Suprapubic skin (tissue), 4 donors: ENCODE results near the gene PARP8. TPM values are rescaled to one million over a fixed set of nuclear protein-coding genes. Genes with fewer than 3 reads are reported as not detected.
"Not testable (repeated sequence)": the region's sequence is repeated elsewhere in the genome, so short reads cannot be mapped to it uniquely, and the experiment has no call there.

ENCODE experiments used
- DNase-seq, 2 donors: peaks; one replicate each; pipeline ENCODE4 v3.0.0-alpha.2; 2019; ENCODE audit warnings: low spot score in 2 of 2
- H3K27ac ChIP-seq: fragments of 200-600 bp; sonication (generic); one replicate; pipeline ENCODE4 v1.5.1; 2019
- H3K27me3 ChIP-seq: fragments of 200-600 bp; sonication (generic); one replicate; pipeline ENCODE4 v1.5.1; 2019
- H3K36me3 ChIP-seq: fragments of 200-600 bp; sonication (generic); one replicate; pipeline ENCODE4 v1.5.1; 2019
- H3K4me1 ChIP-seq: fragments of 200-600 bp; sonication (generic); one replicate; pipeline ENCODE4 v1.5.1; 2019
- H3K4me3 ChIP-seq: fragments of 200-600 bp; sonication (generic); one replicate; pipeline ENCODE4 v1.5.1; 2019; ENCODE audit warnings: mild to moderate bottlenecking
- H3K9me3 ChIP-seq: fragments of 200-600 bp; sonication (generic); one replicate; pipeline ENCODE4 v1.5.1; 2019
- CTCF ChIP-seq, 2 donors: fragments of 200-600 bp in 1 of 2; fragments of 450-650 bp in 1 of 2; sonication (generic) in 1 of 2; IDR thresholded peaks; one replicate each; pipeline ENCODE4 v1.5.1; 2016 to 2019; ENCODE audit warnings: antibody characterized with exemption in 2 of 2, mild to moderate bottlenecking in 1 of 2, moderate library complexity in 1 of 2
- EP300 ChIP-seq: sonication (generic); formaldehyde crosslinking; IDR thresholded peaks from one replicate; pipeline ENCODE4 v1.6.1; 2017; ENCODE audit warnings: antibody characterized with exemption
- POLR2A ChIP-seq, 2 donors: fragments of 450-650 bp; IDR thresholded peaks; one replicate each; pipeline ENCODE4 v1.6.1; 2017; ENCODE audit warnings: antibody characterized with exemption in 2 of 2, mild to moderate bottlenecking in 2 of 2, moderate library complexity in 2 of 2
- POLR2AphosphoS5 ChIP-seq, 3 donors: sonication (generic); formaldehyde crosslinking; IDR thresholded peaks; one replicate each; pipeline ENCODE4 v1.6.1; 2017; ENCODE audit warnings: antibody characterized with exemption in 3 of 3
- WGBS: methylation state at CpG from one replicate; pipeline ENCODE4 v1.1.5; 2018; 5-methylcytosine and 5-hydroxymethylcytosine counted together
- total RNA-seq, 4 donors: library from RNA; depleted of rRNA; stranded (reverse); fragments of >200 nt; gene quantifications; one replicate each; pipeline ENCODE4 v1.1.0, GENCODE V29; 2016

Gene PARP8
- total RNA-seq, 4 donors from 2014 or later, result 9.7 to 18.0 (median 13.2) TPM

- H3K27me3 ChIP-seq, result no peaks in the 10 kb centered on the region
- no peak for TF ChIP-seq POLR2A (IDR thresholded peaks at IDR 0.05)
- TF ChIP-seq POLR2AphosphoS5 (IDR thresholded peaks at IDR 0.05), result no peak
- no peak for TF ChIP-seq CTCF (IDR thresholded peaks at IDR 0.05)
- no peak for TF ChIP-seq EP300
- peak; percentile 76 to 82 for DNase-seq
- no peaks in the 10 kb centered on the region for H3K36me3 ChIP-seq
- WGBS, result under 1% methylated on average over 42 of the region's 46 CpGs
- H3K27ac ChIP-seq, result peak overlapping the region; percentile 88
- H3K4me1 ChIP-seq, result peaks cover 26% of the 10 kb centered on the region
- H3K4me3 ChIP-seq, result peak overlapping the region; percentile 99
- no peaks in the 10 kb centered on the region for H3K9me3 ChIP-seq
Observed at GRCh38 chr5:50667653-50668595, 1.5 kb downstream of the PARP8 start.

- H3K27me3 ChIP-seq, DNase-seq, H3K36me3 ChIP-seq, H3K9me3 ChIP-seq: not testable (repeated sequence)
- Histone ChIP-seq H3K4me3 (peak overlapping the region; percentile 99), H3K27ac (peak overlapping the region; percentile 88), H3K4me1 (peaks cover 26% of the 10 kb centered on the region)
- WGBS, result 37% methylated on average over 1 of the region's 1 CpG
Observed at GRCh38 chr5:50668636-50669035, 2.2 kb downstream of the PARP8 start.

- H3K4me3 ChIP-seq, result no peak overlapping the region
- no peaks in the 10 kb centered on the region for H3K9me3 ChIP-seq
- 73% methylated on average over 2 of the region's 2 CpGs for WGBS
- H3K4me1 ChIP-seq, result peaks cover 11% of the 10 kb centered on the region
- H3K36me3 ChIP-seq, result no peaks in the 10 kb centered on the region
- no peak overlapping the region for H3K27ac ChIP-seq
- no peak for DNase-seq
- H3K27me3 ChIP-seq, result no peaks in the 10 kb centered on the region
- TF ChIP-seq CTCF (IDR thresholded peaks at IDR 0.05) (no peak), POLR2A (IDR thresholded peaks at IDR 0.05) (no peak), EP300 (no peak), POLR2AphosphoS5 (IDR thresholded peaks at IDR 0.05) (no peak)
Observed at GRCh38 chr5:50672663-50673062, 6.2 kb downstream of the PARP8 start.

- not testable (repeated sequence) for DNase-seq, H3K27ac ChIP-seq, H3K36me3 ChIP-seq, H3K9me3 ChIP-seq, H3K4me3 ChIP-seq, H3K4me1 ChIP-seq, H3K27me3 ChIP-seq
- 76% methylated on average over 3 of the region's 3 CpGs for WGBS
Observed at GRCh38 chr5:50673444-50673843, 7.0 kb downstream of the PARP8 start.

GRCh38 chr5:50675385-50675784 lies 8.9 kb downstream of the PARP8 start:
- peaks cover under 1% of the 10 kb centered on the region for H3K4me1 ChIP-seq
- no peak for DNase-seq
- over 99% methylated on average over 15 of the region's 15 CpGs for WGBS
- H3K4me3 ChIP-seq, result no peak overlapping the region
- H3K27me3 ChIP-seq, result no peaks in the 10 kb centered on the region
- H3K27ac ChIP-seq, result no peak overlapping the region
- no peak for TF ChIP-seq POLR2A (IDR thresholded peaks at IDR 0.05)
- no peaks in the 10 kb centered on the region for H3K9me3 ChIP-seq
- H3K36me3 ChIP-seq, result no peaks in the 10 kb centered on the region

- H3K4me1 ChIP-seq, result peaks cover 14% of the 10 kb centered on the region
- DNase-seq, H3K36me3 ChIP-seq, H3K4me3 ChIP-seq, H3K9me3 ChIP-seq, H3K27ac ChIP-seq, H3K27me3 ChIP-seq: not testable (repeated sequence)
- 76% methylated on average over 4 of the region's 4 CpGs for WGBS
Observed at GRCh38 chr5:50679554-50679953, 13.1 kb downstream of the PARP8 start.

GRCh38 chr5:50684721-50685120 lies 18.3 kb downstream of the PARP8 start:
- Histone ChIP-seq H3K36me3 (no peaks in the 10 kb centered on the region), H3K27ac (no peak overlapping the region), H3K4me1 (peaks cover 14% of the 10 kb centered on the region), H3K4me3 (no peak overlapping the region), H3K9me3 (no peaks in the 10 kb centered on the region), H3K27me3 (no peaks in the 10 kb centered on the region)
- WGBS, result 95% methylated on average over 3 of the region's 3 CpGs
- no peak for DNase-seq
- TF ChIP-seq CTCF (IDR thresholded peaks at IDR 0.05), result no peak
- TF ChIP-seq POLR2A (IDR thresholded peaks at IDR 0.05), result no peak
- TF ChIP-seq EP300, result no peak
- no peak for TF ChIP-seq POLR2AphosphoS5 (IDR thresholded peaks at IDR 0.05)
